ENCODE results near the gene SIK3.
"Not testable (repeated sequence)": the region's sequence is repeated elsewhere in the genome, so short reads cannot be mapped to it uniquely, and the experiment has no call there.

The SIK3 gene

GRCh38 chr11:117134431-117134830, 36.2 kb upstream of the SIK3 start:
- H3K27ac ChIP-seq, result no peak overlapping the region
- TF ChIP-seq ZFX (IDR thresholded peaks at IDR 0.05; ENCODE audit: borderline replicate concordance) (no peak), CTCF (IDR thresholded peaks at IDR 0.05) (no peak)

DNA sequence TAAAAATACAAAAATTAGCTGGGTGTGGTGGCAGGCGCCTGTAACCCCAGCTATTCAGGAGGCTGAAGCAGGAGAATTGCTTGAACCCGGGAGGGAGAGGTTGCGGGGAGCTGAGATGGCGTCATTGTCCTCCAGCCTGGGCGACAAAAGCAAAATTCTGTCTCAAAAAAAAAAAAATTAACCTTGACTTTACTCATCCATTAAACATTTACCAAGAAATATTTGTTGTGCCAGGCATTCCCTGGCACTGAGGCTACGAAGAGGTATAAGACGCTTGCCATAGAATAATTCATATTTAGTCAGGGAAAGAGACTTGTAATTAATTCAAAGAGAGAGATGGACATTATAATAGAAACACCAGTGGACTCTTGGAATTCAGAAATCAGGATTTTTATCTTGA, 32.7 kb upstream of the SIK3 start:
- TF ChIP-seq CTCF (IDR thresholded peaks at IDR 0.05) (no peak), ZFX (IDR thresholded peaks at IDR 0.05; ENCODE audit: borderline replicate concordance) (no peak)
- no peak overlapping the region for H3K27ac ChIP-seq

DNA sequence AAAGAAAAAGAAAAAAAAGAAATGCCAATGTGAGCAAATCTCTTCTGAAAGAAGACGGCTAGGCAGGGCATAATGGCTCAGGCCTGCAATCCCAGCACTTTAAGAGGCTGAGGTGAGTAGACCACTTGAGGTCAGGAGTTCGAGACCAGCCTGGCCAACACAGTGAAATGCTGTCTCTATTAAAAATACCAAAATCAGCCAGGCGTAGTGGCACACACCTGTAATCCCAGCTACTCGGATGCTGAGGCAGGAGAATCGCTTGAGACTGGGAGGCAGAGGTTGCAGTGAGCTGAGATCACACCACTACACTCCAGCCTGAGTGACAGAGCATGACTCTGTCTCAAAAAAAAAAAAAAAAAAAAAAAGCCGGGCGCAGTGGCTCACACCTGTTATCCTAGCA, 32.2 kb upstream of the SIK3 start:
- not testable (repeated sequence) for H3K27ac ChIP-seq

DNA sequence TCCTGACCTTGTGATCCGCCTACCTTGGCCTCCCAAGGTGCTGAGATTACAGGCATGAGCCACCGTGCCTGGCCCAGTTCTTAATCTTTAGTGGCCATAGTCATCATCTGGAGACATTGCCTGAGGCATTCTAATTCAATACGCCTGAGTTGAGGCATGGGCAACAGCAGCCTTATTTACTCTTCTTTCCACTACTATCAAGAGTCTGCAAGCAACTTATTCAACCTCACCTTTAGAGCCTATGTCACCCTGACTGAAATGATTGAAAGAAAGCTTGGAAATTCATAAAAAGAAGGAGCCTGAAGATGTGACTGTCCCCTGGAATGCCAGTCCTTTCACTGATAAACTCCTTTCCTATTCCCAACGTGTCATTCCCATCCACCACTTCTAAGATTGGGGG, 30.1 kb upstream of the SIK3 start:
- TF ChIP-seq CTCF (IDR thresholded peaks at IDR 0.05) (no peak), ZFX (IDR thresholded peaks at IDR 0.05; ENCODE audit: borderline replicate concordance) (no peak)
- H3K27ac ChIP-seq, result no peak overlapping the region

GRCh38 chr11:117127171-117127901, 29.1 kb upstream of the SIK3 start:
- TF ChIP-seq CTCF (IDR thresholded peaks at IDR 0.05) (no peak), ZFX (IDR thresholded peaks at IDR 0.05; ENCODE audit: borderline replicate concordance) (no peak)
- H3K27ac ChIP-seq, result no peak overlapping the region

GRCh38 chr11:117126223-117126965, 28.2 kb upstream of the SIK3 start:
- no peak for TF ChIP-seq CTCF (IDR thresholded peaks at IDR 0.05)
- TF ChIP-seq ZFX (IDR thresholded peaks at IDR 0.05; ENCODE audit: borderline replicate concordance), result no peak
- no peak overlapping the region for H3K27ac ChIP-seq

DNA sequence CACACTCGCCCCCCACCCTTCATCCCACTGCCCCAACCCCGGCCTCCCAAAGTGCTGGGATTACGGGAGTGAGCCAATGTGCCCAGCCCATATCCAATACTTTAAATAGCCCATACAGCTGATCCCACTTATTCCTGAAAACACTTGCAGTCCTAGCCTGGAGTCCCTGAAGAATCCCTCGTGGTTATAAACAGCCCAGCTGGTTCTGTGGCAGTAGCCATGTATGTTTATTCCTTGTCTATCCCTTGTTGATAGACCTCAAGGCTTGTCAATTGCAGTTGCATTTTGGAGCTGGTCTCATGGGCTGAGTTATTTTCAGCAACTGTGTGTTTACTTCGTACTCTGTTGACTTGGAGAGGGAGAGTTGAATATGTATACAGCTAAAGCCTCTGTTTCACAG, 24.3 kb upstream of the SIK3 start:
- no peak for TF ChIP-seq ZFX (IDR thresholded peaks at IDR 0.05; ENCODE audit: borderline replicate concordance)
- no peak for TF ChIP-seq CTCF (IDR thresholded peaks at IDR 0.05)
- H3K27ac ChIP-seq, result no peak overlapping the region
